Liver (tissue), 9 donors: ENCODE results near the gene SEC14L3. TPM values are rescaled to one million over a fixed set of nuclear protein-coding genes. Genes with fewer than 3 reads are reported as not detected.

Experiments
- DNase-seq: peaks from one replicate; pipeline ENCODE4 v3.0.0-alpha.2; 2017; ENCODE audit warnings: low spot score
- H3K27ac ChIP-seq, 2 donors: one replicate each; pipeline ENCODE4 v1.7.0; 2013; ENCODE audit warnings: inconsistent platforms in 2 of 2, low read length in 2 of 2, control low read depth in 1 of 2, low read depth in 1 of 2, mild to moderate bottlenecking in 1 of 2
- H3K27me3 ChIP-seq, 4 donors: one replicate each; pipeline versions ENCODE4 v1.6.1 to v1.7.0; 2013; ENCODE audit warnings: low read length in 3 of 4, inconsistent platforms in 1 of 4, mild to moderate bottlenecking in 1 of 4, moderate library complexity in 1 of 4; ENCODE audit not compliant: control insufficient read depth in 4 of 4, insufficient read depth in 4 of 4
- H3K36me3 ChIP-seq, 4 donors: one replicate each; pipeline versions ENCODE4 v1.6.1 to v1.7.0; 2013; ENCODE audit warnings: low read length in 3 of 4, mild to moderate bottlenecking in 3 of 4, low read depth in 1 of 4, moderate library complexity in 1 of 4; ENCODE audit not compliant: control insufficient read depth in 4 of 4, insufficient read depth in 3 of 4
- H3K4me1 ChIP-seq, 4 donors: one replicate each; pipeline versions ENCODE4 v1.6.1 to v1.7.0; 2013; ENCODE audit warnings: low read length in 3 of 4, mild to moderate bottlenecking in 3 of 4, moderate library complexity in 1 of 4; ENCODE audit not compliant: control insufficient read depth in 4 of 4, insufficient read depth in 4 of 4
- H3K4me3 ChIP-seq, 3 donors: one replicate each; pipeline versions ENCODE4 v1.6.1 to v1.7.0; 2013; ENCODE audit warnings: low read length in 3 of 3, control low read depth in 1 of 3, low read depth in 1 of 3, mild to moderate bottlenecking in 1 of 3
- H3K9ac ChIP-seq, 2 donors: one replicate each; pipeline ENCODE4 v1.7.0; 2013; ENCODE audit warnings: low read length in 2 of 2, mild to moderate bottlenecking in 2 of 2, moderate library complexity in 2 of 2, control low read depth in 1 of 2, low read depth in 1 of 2
- H3K9me3 ChIP-seq, 4 donors: one replicate each; pipeline versions ENCODE4 v1.6.1 to v1.7.0; 2013; ENCODE audit warnings: low read length in 3 of 4; ENCODE audit not compliant: control insufficient read depth in 4 of 4
- EGR1 ChIP-seq, 2 donors: IDR thresholded peaks; 2 replicates each; pipeline ENCODE4 v1.6.1; 2016 to 2018; ENCODE audit warnings: antibody characterized with exemption in 2 of 2, low read depth in 2 of 2
- FOXA1 ChIP-seq: IDR thresholded peaks from 2 replicates; pipeline ENCODE4 v1.6.1; 2016; ENCODE audit warnings: antibody characterized with exemption
- FOXA2 ChIP-seq: IDR thresholded peaks from 2 replicates; pipeline ENCODE4 v1.6.1; 2016; ENCODE audit warnings: antibody characterized with exemption
- GABPA ChIP-seq, 2 donors: IDR thresholded peaks in 1 of 2; conservative IDR thresholded peaks in 1 of 2; 2 replicates each; pipeline ENCODE4 v1.6.1; 2016; ENCODE audit warnings: antibody characterized with exemption in 2 of 2, mild to moderate bottlenecking in 1 of 2, moderate library complexity in 1 of 2
- HNF4A ChIP-seq, 2 donors: conservative IDR thresholded peaks; 2 replicates each; pipeline ENCODE4 v1.6.1; 2016; ENCODE audit warnings: antibody characterized with exemption in 2 of 2, mild to moderate bottlenecking in 2 of 2
- HNF4G ChIP-seq: IDR thresholded peaks from 2 replicates; pipeline ENCODE4 v1.6.1; 2016; ENCODE audit warnings: antibody characterized with exemption
- JUND ChIP-seq, 2 donors: IDR thresholded peaks; 2 replicates each; pipeline ENCODE4 v1.6.1; 2016; ENCODE audit warnings: antibody characterized with exemption in 2 of 2
- NR2F2 ChIP-seq: IDR thresholded peaks from 2 replicates; pipeline ENCODE4 v1.6.1; 2016; ENCODE audit warnings: antibody characterized with exemption
- RAD21 ChIP-seq, 2 donors: IDR thresholded peaks; 2 replicates each; pipeline ENCODE4 v1.6.1; 2016; ENCODE audit warnings: antibody characterized with exemption in 2 of 2, mild to moderate bottlenecking in 2 of 2
- RXRA ChIP-seq, 2 donors: IDR thresholded peaks; 2 replicates each; pipeline ENCODE4 v1.6.1; 2017 to 2018; ENCODE audit warnings: antibody characterized with exemption in 2 of 2, mild to moderate bottlenecking in 1 of 2
- SP1 ChIP-seq: IDR thresholded peaks from 2 replicates; pipeline ENCODE4 v1.6.1; 2018; ENCODE audit warnings: antibody characterized with exemption, mild to moderate bottlenecking
- YY1 ChIP-seq: IDR thresholded peaks from 2 replicates; pipeline ENCODE4 v1.6.1; 2016; ENCODE audit warnings: antibody characterized with exemption, mild to moderate bottlenecking
- WGBS: extraction: QIAGEN DNeasy Blood & Tissue Kit; methylation state at CpG from one replicate; pipeline ENCODE4 v1.1.7; 2013; 5-methylcytosine and 5-hydroxymethylcytosine counted together
- polyA plus RNA-seq, 2 donors: library from polyadenylated mRNA; stranded (reverse) in 1 of 2; unstranded in 1 of 2; fragments of 200-250 nt in 1 of 2; fragments of >200 nt in 1 of 2; fragmentation: Nextera tagmentation in 1 of 2; extraction: Ambion mirVana in 1 of 2; gene quantifications; one replicate each; pipeline versions ENCODE4 v1.2.1 to v1.2.3, GENCODE V29; 2013 to 2015
- total RNA-seq, 2 donors: library from RNA; depleted of rRNA; stranded (reverse); fragments of >200 nt; gene quantifications; one replicate each; pipeline ENCODE4 v1.2.3, GENCODE V29; 2014
- TF ChIP-seq, protein P1 (sequence below): fragments of 150-350 bp; IDR thresholded peaks from 2 replicates; pipeline ENCODE4 v1.5.1; 2017; ENCODE audit warnings: improper control_type of control experiment, low read depth, low read length; ENCODE audit not compliant: missing input control
- TF ChIP-seq, protein P2 (sequence below): IDR thresholded peaks from 2 replicates; pipeline ENCODE4 v1.6.1; 2016; ENCODE audit warnings: antibody characterized with exemption
- TF ChIP-seq, protein P3 (sequence below): IDR thresholded peaks from 2 replicates; pipeline ENCODE4 v1.6.1; 2016; ENCODE audit warnings: antibody characterized with exemption
- TF ChIP-seq, protein P4 (sequence below): IDR thresholded peaks from 2 replicates; pipeline ENCODE4 v1.6.1; 2016; ENCODE audit warnings: antibody characterized with exemption
- TF ChIP-seq, protein P5 (sequence below): IDR thresholded peaks from 2 replicates; pipeline ENCODE4 v1.6.1; 2016; ENCODE audit warnings: antibody characterized with exemption, mild to moderate bottlenecking
- donor health status: healthy.
- donor health status: healthy.
- donor health status: healthy.
- donor health status: healthy.
- donor health status: healthy.

Gene SEC14L3
- total and polyA plus RNA-seq, 4 donors = 0.32 to 0.33 TPM; not detected in 2

DNA sequence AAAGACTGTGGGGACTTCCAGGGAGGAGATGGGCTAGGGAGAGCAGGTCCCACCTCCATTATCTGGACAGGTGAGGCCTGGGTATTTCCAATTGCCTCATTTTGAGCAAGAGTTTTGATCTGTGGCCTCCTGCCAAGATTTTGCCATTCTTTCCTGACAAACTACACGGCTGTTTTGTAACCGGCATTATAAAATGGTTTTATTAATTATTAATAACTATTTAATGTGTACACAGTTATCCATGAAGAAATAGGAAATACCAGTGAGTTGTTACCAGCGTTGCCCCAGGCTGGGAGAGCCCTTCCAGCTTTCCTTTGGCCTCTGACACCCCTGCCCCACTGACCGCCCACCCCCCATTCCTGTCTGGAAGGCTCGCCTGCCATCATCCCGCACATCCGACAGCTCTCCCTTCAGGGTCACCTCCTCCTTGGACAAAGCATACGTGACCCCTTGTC is 14.9 kb upstream of the SEC14L3 start:
- peaks cover 4 to 39% (median 28%) of the 10 kb centered on the region in 4 donors for H3K4me1 ChIP-seq
- no peaks in the 10 kb centered on the region for H3K27me3 ChIP-seq
- H3K36me3 ChIP-seq = peaks cover 0 to 18% (median 10%) of the 10 kb centered on the region in 4 donors
- H3K9ac ChIP-seq = no peak overlapping the region
- DNase-seq = no peak
- H3K27ac ChIP-seq = peak overlapping the region; percentile 54 to 69
- no peak overlapping the region for H3K4me3 ChIP-seq
- TF ChIP-seq RAD21 (IDR thresholded peaks at IDR 0.05) = no peak
- TF ChIP-seq RXRA (IDR thresholded peaks at IDR 0.05) = peak; percentile 12 to 42
- TF ChIP-seq, protein P1, sequence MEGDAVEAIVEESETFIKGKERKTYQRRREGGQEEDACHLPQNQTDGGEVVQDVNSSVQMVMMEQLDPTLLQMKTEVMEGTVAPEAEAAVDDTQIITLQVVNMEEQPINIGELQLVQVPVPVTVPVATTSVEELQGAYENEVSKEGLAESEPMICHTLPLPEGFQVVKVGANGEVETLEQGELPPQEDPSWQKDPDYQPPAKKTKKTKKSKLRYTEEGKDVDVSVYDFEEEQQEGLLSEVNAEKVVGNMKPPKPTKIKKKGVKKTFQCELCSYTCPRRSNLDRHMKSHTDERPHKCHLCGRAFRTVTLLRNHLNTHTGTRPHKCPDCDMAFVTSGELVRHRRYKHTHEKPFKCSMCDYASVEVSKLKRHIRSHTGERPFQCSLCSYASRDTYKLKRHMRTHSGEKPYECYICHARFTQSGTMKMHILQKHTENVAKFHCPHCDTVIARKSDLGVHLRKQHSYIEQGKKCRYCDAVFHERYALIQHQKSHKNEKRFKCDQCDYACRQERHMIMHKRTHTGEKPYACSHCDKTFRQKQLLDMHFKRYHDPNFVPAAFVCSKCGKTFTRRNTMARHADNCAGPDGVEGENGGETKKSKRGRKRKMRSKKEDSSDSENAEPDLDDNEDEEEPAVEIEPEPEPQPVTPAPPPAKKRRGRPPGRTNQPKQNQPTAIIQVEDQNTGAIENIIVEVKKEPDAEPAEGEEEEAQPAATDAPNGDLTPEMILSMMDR = no peak
- no peak for TF ChIP-seq FOXA2
- peak; percentile 18 for TF ChIP-seq SP1
- TF ChIP-seq, protein P2, sequence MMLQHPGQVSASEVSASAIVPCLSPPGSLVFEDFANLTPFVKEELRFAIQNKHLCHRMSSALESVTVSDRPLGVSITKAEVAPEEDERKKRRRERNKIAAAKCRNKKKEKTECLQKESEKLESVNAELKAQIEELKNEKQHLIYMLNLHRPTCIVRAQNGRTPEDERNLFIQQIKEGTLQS = no peak
- peak; percentile 31 for TF ChIP-seq NR2F2
- no peak for TF ChIP-seq HNF4G
- TF ChIP-seq JUND (IDR thresholded peaks at IDR 0.05) = no peak
- TF ChIP-seq, protein P3, sequence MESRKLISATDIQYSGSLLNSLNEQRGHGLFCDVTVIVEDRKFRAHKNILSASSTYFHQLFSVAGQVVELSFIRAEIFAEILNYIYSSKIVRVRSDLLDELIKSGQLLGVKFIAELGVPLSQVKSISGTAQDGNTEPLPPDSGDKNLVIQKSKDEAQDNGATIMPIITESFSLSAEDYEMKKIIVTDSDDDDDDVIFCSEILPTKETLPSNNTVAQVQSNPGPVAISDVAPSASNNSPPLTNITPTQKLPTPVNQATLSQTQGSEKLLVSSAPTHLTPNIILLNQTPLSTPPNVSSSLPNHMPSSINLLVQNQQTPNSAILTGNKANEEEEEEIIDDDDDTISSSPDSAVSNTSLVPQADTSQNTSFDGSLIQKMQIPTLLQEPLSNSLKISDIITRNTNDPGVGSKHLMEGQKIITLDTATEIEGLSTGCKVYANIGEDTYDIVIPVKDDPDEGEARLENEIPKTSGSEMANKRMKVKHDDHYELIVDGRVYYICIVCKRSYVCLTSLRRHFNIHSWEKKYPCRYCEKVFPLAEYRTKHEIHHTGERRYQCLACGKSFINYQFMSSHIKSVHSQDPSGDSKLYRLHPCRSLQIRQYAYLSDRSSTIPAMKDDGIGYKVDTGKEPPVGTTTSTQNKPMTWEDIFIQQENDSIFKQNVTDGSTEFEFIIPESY = no peak
- TF ChIP-seq, protein P4, sequence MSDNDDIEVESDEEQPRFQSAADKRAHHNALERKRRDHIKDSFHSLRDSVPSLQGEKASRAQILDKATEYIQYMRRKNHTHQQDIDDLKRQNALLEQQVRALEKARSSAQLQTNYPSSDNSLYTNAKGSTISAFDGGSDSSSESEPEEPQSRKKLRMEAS = no peak
- TF ChIP-seq HNF4A (conservative IDR thresholded peaks at IDR 0.05) = peak in 1 of 2 donors; percentile 14
- no peak for TF ChIP-seq FOXA1
- TF ChIP-seq EGR1 (IDR thresholded peaks at IDR 0.05; ENCODE audit: low read depth in 2 of 2) = no peak
- TF ChIP-seq, protein P5, sequence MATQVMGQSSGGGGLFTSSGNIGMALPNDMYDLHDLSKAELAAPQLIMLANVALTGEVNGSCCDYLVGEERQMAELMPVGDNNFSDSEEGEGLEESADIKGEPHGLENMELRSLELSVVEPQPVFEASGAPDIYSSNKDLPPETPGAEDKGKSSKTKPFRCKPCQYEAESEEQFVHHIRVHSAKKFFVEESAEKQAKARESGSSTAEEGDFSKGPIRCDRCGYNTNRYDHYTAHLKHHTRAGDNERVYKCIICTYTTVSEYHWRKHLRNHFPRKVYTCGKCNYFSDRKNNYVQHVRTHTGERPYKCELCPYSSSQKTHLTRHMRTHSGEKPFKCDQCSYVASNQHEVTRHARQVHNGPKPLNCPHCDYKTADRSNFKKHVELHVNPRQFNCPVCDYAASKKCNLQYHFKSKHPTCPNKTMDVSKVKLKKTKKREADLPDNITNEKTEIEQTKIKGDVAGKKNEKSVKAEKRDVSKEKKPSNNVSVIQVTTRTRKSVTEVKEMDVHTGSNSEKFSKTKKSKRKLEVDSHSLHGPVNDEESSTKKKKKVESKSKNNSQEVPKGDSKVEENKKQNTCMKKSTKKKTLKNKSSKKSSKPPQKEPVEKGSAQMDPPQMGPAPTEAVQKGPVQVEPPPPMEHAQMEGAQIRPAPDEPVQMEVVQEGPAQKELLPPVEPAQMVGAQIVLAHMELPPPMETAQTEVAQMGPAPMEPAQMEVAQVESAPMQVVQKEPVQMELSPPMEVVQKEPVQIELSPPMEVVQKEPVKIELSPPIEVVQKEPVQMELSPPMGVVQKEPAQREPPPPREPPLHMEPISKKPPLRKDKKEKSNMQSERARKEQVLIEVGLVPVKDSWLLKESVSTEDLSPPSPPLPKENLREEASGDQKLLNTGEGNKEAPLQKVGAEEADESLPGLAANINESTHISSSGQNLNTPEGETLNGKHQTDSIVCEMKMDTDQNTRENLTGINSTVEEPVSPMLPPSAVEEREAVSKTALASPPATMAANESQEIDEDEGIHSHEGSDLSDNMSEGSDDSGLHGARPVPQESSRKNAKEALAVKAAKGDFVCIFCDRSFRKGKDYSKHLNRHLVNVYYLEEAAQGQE = no peak
- no peak for TF ChIP-seq YY1
- TF ChIP-seq GABPA (IDR thresholded peaks at IDR 0.05 in 1 of 2, conservative IDR thresholded peaks at IDR 0.05 in 1 of 2) = no peak
- WGBS = 25% methylated on average over 8 of the region's 8 CpGs
- no peaks in the 10 kb centered on the region for H3K9me3 ChIP-seq
